ENCODE data around the gene ONECUT1.

ONECUT1 gene

DNA sequence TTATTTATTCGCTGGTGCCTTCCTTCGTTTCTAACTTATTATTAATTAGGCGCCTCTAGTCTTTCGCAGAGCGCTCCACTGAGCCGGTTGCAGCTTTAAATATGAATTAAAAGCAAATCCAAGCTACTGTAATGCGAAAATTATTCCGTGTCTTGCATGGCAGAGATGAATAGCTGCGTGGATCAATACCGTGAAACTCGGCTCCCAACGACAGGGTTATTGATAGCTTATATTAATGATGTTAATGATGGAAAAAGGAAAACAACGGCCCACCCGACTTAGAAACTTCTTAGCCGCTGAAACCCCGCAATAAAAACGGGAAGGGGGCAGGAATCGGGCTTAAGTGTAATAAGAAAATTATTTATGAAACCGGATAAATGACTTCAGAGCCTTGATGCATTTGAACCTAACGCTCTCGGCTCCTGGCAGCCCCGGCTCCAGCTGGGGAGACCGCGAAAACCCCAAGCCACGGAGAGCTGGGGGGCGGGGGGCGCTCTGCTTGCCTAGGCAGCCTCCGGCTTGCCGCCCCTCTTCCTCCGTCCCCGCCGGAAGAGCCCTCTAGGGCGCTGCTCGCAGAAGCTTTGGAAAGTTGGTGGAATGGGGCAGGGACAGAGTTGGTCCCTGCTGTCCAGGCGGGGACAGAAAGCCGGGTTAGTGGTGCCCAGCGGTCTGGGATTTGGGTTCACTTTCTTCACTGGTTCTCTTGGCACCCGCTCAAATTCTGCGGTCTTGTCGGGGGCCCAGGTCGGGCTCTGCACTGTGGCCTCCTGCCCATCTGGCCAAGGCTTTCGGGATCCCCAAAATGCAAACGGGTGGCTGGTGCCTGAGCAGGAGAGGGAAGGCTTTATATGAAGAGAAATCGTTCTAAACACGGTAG lies 7.7 kb upstream of the ONECUT1 start:
- no peaks in the 10 kb centered on the region for H4K20me1 ChIP-seq (ENCODE audit: insufficient read depth)
- peaks cover 3% of the 10 kb centered on the region; the same call in 1 of the 2 replicates for H3K27me3 ChIP-seq (ENCODE audit: insufficient read depth, low read depth)
- no peak overlapping the region for H3K27ac ChIP-seq
- H3K4me1 ChIP-seq (ENCODE audit: low read depth, poor library complexity, severe bottlenecking): peaks cover 3% of the 10 kb centered on the region
- no peaks in the 10 kb centered on the region for H3K36me3 ChIP-seq (ENCODE audit: insufficient read depth)
- peak overlapping the region; percentile 4; the same call in 1 of the 2 replicates for H3K4me2 ChIP-seq
- no peaks in the 10 kb centered on the region for H3K79me2 ChIP-seq (ENCODE audit: insufficient read depth, low read depth)
- H2AFZ ChIP-seq (ENCODE audit: low read depth): no peak overlapping the region
- TF ChIP-seq, protein P1, sequence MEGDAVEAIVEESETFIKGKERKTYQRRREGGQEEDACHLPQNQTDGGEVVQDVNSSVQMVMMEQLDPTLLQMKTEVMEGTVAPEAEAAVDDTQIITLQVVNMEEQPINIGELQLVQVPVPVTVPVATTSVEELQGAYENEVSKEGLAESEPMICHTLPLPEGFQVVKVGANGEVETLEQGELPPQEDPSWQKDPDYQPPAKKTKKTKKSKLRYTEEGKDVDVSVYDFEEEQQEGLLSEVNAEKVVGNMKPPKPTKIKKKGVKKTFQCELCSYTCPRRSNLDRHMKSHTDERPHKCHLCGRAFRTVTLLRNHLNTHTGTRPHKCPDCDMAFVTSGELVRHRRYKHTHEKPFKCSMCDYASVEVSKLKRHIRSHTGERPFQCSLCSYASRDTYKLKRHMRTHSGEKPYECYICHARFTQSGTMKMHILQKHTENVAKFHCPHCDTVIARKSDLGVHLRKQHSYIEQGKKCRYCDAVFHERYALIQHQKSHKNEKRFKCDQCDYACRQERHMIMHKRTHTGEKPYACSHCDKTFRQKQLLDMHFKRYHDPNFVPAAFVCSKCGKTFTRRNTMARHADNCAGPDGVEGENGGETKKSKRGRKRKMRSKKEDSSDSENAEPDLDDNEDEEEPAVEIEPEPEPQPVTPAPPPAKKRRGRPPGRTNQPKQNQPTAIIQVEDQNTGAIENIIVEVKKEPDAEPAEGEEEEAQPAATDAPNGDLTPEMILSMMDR (conservative IDR thresholded peaks at IDR 0.05; ENCODE audit: low read depth, low read length): no peak
- H3K9ac ChIP-seq: no peak overlapping the region
- H3K4me3 ChIP-seq (IDR thresholded peaks at IDR 0.05; ENCODE audit: insufficient read depth, low read depth, low read length): no peak overlapping the region

DNA sequence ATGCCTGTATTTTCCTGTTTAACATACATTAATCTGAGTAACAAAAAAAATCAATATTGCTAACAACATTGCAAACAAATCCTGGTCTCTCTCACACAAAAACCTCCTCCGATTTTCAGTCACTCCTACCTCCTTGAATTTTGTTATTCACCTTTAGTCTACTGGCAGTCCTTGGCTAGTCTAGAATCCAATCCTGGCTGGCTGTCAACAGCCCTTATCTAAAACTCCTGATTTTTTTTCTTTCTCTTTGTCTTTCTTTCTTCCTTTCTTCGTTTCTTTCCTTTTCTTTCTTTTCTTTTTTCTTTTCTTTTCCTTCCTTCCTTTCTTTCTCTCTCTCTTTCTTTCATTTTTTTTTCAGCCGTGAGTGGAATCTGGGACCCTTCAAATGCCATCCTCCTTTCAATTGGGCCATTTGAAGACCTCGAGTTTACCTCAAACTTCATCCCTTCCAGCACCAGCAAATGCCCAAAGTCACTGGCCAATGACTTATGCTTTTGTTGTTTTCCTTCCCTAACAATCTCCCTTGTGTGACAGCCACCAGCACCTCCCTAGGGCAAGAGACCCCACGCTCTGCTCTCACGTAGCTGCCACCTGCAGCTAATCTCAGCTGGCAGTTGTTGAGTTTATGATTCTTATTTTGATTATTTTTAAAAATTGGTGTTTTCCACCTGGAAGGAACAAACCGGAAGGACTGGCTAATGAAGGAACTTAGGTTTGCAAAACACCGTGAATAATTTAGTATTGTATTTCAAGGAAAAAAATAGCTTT lies 6.8 kb upstream of the ONECUT1 start:
- H4K20me1 ChIP-seq (ENCODE audit: insufficient read depth): no peaks in the 10 kb centered on the region
- H2AFZ ChIP-seq (ENCODE audit: low read depth): no peak overlapping the region
- H3K4me3 ChIP-seq (IDR thresholded peaks at IDR 0.05; ENCODE audit: insufficient read depth, low read depth, low read length): no peak overlapping the region
- H3K4me2 ChIP-seq: no peak overlapping the region
- no peaks in the 10 kb centered on the region for H3K79me2 ChIP-seq (ENCODE audit: insufficient read depth, low read depth)
- peaks cover 3% of the 10 kb centered on the region; the same call in 1 of the 2 replicates for H3K27me3 ChIP-seq (ENCODE audit: insufficient read depth, low read depth)
- H3K36me3 ChIP-seq (ENCODE audit: insufficient read depth): no peaks in the 10 kb centered on the region
- H3K9ac ChIP-seq: no peak overlapping the region
- H3K27ac ChIP-seq: no peak overlapping the region
- TF ChIP-seq, protein P1 (conservative IDR thresholded peaks at IDR 0.05; ENCODE audit: low read depth, low read length): no peak
- no peaks in the 10 kb centered on the region for H3K4me1 ChIP-seq (ENCODE audit: low read depth, poor library complexity, severe bottlenecking)

DNA sequence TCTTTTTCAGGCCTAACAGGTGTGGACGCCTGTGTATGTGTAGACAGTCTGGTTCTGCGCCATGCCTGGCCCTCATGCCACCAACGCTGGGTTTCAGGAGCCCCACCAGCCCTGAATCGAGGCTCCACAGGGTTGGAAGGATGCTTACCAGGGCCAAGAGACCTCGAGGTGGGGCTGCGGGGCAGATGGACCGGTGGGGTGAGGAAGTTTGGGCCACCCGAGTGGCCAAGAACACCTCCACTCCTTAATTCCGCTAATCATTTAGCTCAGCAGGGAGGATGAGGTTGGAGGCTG lies 6.0 kb upstream of the ONECUT1 start:
- Histone ChIP-seq H3K27me3 (ENCODE audit: insufficient read depth, low read depth) (peaks cover 3% of the 10 kb centered on the region; the same call in 1 of the 2 replicates), H3K9ac (no peak overlapping the region), H3K79me2 (ENCODE audit: insufficient read depth, low read depth) (no peaks in the 10 kb centered on the region), H4K20me1 (ENCODE audit: insufficient read depth) (no peaks in the 10 kb centered on the region), H3K4me2 (no peak overlapping the region), H3K4me3 (IDR thresholded peaks at IDR 0.05; ENCODE audit: insufficient read depth, low read depth, low read length) (no peak overlapping the region), H3K36me3 (ENCODE audit: insufficient read depth) (no peaks in the 10 kb centered on the region), H2AFZ (ENCODE audit: low read depth) (no peak overlapping the region), H3K27ac (no peak overlapping the region), H3K4me1 (ENCODE audit: low read depth, poor library complexity, severe bottlenecking) (no peaks in the 10 kb centered on the region)
- TF ChIP-seq, protein P1 (conservative IDR thresholded peaks at IDR 0.05; ENCODE audit: low read depth, low read length): no peak

DNA sequence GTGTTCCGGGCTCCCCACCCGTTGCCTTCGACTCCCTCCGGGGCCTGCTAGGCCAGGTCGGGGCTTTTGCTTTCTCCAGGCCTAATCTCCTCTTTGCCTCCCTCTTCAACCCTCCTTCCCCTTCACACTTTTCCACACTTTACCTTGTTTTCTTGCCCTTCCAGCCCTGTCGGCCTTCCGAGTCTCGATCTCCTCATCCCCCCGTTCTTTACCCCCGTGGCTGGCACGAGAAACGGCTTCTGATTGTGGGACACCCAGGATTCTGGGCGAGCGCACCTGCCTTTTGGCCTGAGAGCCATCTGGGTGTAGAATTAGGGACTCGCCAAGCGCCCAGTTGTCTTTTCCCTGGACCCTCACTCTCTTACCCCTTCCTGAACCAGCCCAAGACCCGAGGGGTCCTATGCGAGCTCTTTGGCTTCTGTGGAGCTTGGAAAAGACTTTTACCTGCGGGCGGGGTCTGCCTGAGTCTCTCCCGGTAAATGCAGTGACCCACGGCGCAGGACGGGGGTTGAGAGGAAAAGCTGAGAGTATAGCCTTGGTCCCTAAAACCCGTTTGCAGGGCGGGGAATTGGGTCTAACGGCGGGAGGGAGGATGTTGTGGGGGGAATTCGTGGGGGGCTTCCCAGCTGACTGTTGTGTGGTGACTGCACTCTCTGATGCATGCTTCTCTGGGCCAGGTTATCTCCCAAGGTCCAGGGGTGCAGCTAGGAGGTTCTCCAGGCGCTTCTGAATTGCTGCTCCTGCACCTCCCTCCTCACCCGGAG lies 5.5 kb upstream of the ONECUT1 start:
- no peaks in the 10 kb centered on the region for H3K4me1 ChIP-seq (ENCODE audit: low read depth, poor library complexity, severe bottlenecking)
- H4K20me1 ChIP-seq (ENCODE audit: insufficient read depth): no peaks in the 10 kb centered on the region
- H3K27ac ChIP-seq: no peak overlapping the region
- peaks cover 3% of the 10 kb centered on the region; the same call in 1 of the 2 replicates for H3K27me3 ChIP-seq (ENCODE audit: insufficient read depth, low read depth)
- no peak overlapping the region for H2AFZ ChIP-seq (ENCODE audit: low read depth)
- no peak overlapping the region for H3K4me3 ChIP-seq (IDR thresholded peaks at IDR 0.05; ENCODE audit: insufficient read depth, low read depth, low read length)
- H3K4me2 ChIP-seq: no peak overlapping the region
- H3K79me2 ChIP-seq (ENCODE audit: insufficient read depth, low read depth): no peaks in the 10 kb centered on the region
- no peaks in the 10 kb centered on the region for H3K36me3 ChIP-seq (ENCODE audit: insufficient read depth)
- no peak overlapping the region for H3K9ac ChIP-seq
- TF ChIP-seq, protein P1 (conservative IDR thresholded peaks at IDR 0.05; ENCODE audit: low read depth, low read length): no peak

All from KMS-11 (cell line).